GM12878 (cell line): Measurements from ENCODE around the gene KCNG1.

ENCODE experiments used
- HDGF ChIP-seq: fragments of 450-650 bp; IDR thresholded peaks from 2 replicates; pipeline ENCODE4 v1.6.1; 2016; ENCODE audit warnings: antibody characterized with exemption
- JUNB ChIP-seq: IDR thresholded peaks from 2 replicates; pipeline ENCODE4 v1.6.1; 2016; ENCODE audit warnings: antibody characterized with exemption, mild to moderate bottlenecking
- NR2C1 ChIP-seq: fragments of 450-650 bp; IDR thresholded peaks from 2 replicates; pipeline ENCODE4 v1.6.1; 2017; ENCODE audit warnings: antibody characterized with exemption, mild to moderate bottlenecking, moderate library complexity
- RFX5 ChIP-seq: IDR thresholded peaks from 2 replicates; pipeline ENCODE4 v1.6.1; 2011; ENCODE audit warnings: low read depth, low read length, improper control_type of control experiment
- ZNF274 ChIP-seq: IDR thresholded peaks from one replicate; pipeline ENCODE4 v1.8.0; 2011; ENCODE audit not compliant: insufficient read length, insufficient read depth
- TF ChIP-seq, protein P1 (sequence below): IDR thresholded peaks from 2 replicates; pipeline ENCODE4 v1.6.1; 2011; ENCODE audit warnings: mild to moderate bottlenecking, low read depth, low read length, moderate library complexity; ENCODE audit not compliant: insufficient replicate concordance
- TF ChIP-seq, protein P2 (sequence below), 3 experiments: IDR thresholded peaks in 2 of 3; conservative IDR thresholded peaks in 1 of 3; 2 replicates each; pipeline ENCODE4 v1.5.1; 2011; ENCODE audit warnings: low read depth in 3 of 3, low read length in 3 of 3, mild to moderate bottlenecking in 3 of 3, control low read depth in 2 of 3, moderate library complexity in 2 of 3, inconsistent platforms in 1 of 3, mixed read lengths in 1 of 3; ENCODE audit not compliant: control insufficient read depth in 2 of 3, insufficient read depth in 1 of 3; ENCODE audit errors: extremely low read depth in 1 of 3
- TF ChIP-seq, protein P3 (sequence below): IDR thresholded peaks from 2 replicates; pipeline ENCODE4 v1.6.1; 2012; ENCODE audit warnings: mild to moderate bottlenecking, low read depth, low read length
- TF ChIP-seq, protein P4 (sequence below): IDR thresholded peaks from 2 replicates; pipeline ENCODE4 v1.6.1; 2011; ENCODE audit warnings: borderline replicate concordance, low read depth, mild to moderate bottlenecking, moderate library complexity, mixed read lengths, low read length; ENCODE audit not compliant: insufficient read depth; ENCODE audit errors: extremely low read length

DNA sequence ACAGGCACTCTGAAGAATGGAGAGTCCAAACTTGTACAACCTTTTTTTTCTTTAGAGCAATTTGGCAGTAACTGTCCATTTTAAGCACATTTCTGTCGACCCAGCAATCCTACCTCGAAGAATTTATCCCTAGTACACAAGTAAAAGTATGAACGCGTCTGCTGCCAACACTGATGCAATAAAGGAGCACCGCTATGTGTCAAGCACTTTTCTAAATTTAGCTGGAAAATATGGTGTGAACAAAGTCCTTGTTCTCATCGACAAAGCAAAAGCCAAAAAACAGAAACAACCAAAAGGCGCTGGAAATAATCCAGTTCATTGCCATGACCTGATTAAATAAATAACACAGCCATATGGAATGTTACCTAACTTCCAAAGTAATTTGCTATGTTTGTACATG is 65.6 kb downstream of the KCNG1 start:
- no peak for TF ChIP-seq ZNF274
- no peak for TF ChIP-seq RFX5
- TF ChIP-seq, protein P1, sequence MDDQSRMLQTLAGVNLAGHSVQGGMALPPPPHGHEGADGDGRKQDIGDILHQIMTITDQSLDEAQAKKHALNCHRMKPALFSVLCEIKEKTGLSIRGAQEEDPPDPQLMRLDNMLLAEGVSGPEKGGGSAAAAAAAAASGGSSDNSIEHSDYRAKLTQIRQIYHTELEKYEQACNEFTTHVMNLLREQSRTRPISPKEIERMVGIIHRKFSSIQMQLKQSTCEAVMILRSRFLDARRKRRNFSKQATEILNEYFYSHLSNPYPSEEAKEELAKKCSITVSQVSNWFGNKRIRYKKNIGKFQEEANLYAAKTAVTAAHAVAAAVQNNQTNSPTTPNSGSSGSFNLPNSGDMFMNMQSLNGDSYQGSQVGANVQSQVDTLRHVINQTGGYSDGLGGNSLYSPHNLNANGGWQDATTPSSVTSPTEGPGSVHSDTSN = no peak
- TF ChIP-seq, protein P2, sequence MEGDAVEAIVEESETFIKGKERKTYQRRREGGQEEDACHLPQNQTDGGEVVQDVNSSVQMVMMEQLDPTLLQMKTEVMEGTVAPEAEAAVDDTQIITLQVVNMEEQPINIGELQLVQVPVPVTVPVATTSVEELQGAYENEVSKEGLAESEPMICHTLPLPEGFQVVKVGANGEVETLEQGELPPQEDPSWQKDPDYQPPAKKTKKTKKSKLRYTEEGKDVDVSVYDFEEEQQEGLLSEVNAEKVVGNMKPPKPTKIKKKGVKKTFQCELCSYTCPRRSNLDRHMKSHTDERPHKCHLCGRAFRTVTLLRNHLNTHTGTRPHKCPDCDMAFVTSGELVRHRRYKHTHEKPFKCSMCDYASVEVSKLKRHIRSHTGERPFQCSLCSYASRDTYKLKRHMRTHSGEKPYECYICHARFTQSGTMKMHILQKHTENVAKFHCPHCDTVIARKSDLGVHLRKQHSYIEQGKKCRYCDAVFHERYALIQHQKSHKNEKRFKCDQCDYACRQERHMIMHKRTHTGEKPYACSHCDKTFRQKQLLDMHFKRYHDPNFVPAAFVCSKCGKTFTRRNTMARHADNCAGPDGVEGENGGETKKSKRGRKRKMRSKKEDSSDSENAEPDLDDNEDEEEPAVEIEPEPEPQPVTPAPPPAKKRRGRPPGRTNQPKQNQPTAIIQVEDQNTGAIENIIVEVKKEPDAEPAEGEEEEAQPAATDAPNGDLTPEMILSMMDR (IDR thresholded peaks at IDR 0.05 in 2 of 3, conservative IDR thresholded peaks at IDR 0.05 in 1 of 3; ENCODE audit: control insufficient read depth in 2 of 3, extremely low read depth in 1 of 3, insufficient read depth in 1 of 3, low read depth in 3 of 3, low read length in 3 of 3) = no peak
- TF ChIP-seq, protein P3, sequence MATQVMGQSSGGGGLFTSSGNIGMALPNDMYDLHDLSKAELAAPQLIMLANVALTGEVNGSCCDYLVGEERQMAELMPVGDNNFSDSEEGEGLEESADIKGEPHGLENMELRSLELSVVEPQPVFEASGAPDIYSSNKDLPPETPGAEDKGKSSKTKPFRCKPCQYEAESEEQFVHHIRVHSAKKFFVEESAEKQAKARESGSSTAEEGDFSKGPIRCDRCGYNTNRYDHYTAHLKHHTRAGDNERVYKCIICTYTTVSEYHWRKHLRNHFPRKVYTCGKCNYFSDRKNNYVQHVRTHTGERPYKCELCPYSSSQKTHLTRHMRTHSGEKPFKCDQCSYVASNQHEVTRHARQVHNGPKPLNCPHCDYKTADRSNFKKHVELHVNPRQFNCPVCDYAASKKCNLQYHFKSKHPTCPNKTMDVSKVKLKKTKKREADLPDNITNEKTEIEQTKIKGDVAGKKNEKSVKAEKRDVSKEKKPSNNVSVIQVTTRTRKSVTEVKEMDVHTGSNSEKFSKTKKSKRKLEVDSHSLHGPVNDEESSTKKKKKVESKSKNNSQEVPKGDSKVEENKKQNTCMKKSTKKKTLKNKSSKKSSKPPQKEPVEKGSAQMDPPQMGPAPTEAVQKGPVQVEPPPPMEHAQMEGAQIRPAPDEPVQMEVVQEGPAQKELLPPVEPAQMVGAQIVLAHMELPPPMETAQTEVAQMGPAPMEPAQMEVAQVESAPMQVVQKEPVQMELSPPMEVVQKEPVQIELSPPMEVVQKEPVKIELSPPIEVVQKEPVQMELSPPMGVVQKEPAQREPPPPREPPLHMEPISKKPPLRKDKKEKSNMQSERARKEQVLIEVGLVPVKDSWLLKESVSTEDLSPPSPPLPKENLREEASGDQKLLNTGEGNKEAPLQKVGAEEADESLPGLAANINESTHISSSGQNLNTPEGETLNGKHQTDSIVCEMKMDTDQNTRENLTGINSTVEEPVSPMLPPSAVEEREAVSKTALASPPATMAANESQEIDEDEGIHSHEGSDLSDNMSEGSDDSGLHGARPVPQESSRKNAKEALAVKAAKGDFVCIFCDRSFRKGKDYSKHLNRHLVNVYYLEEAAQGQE = no peak
- TF ChIP-seq HDGF = no peak
- no peak for TF ChIP-seq JUNB
- TF ChIP-seq, protein P4, sequence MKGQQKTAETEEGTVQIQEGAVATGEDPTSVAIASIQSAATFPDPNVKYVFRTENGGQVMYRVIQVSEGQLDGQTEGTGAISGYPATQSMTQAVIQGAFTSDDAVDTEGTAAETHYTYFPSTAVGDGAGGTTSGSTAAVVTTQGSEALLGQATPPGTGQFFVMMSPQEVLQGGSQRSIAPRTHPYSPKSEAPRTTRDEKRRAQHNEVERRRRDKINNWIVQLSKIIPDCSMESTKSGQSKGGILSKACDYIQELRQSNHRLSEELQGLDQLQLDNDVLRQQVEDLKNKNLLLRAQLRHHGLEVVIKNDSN = no peak
- TF ChIP-seq NR2C1 = no peak
